HL-60 (cell line): ENCODE measurements around the gene C4orf17.

ENCODE experiments used
- DNase-seq, 2 experiments: peaks; one replicate each; pipeline ENCODE4 v3.0.0-alpha.2; 2010 to 2020; ENCODE audit warnings: low read depth in 1 of 2, low spot score in 1 of 2
- H3K27ac ChIP-seq: fragments of 250-450 bp; sonication (Bioruptor Pico); replicated peaks from 2 replicates; pipeline ENCODE4 v1.5.1; 2020; ENCODE audit warnings: mild to moderate bottlenecking, moderate library complexity
- H3K27me3 ChIP-seq: fragments of 250-450 bp; sonication (Bioruptor Pico); 2 replicates; pipeline ENCODE4 v1.5.1; 2021; ENCODE audit warnings: mild to moderate bottlenecking, moderate library complexity; ENCODE audit not compliant: insufficient read depth, poor library complexity, severe bottlenecking
- H3K4me3 ChIP-seq: replicated peaks from 2 replicates; pipeline ENCODE4 v1.5.1; 2011; ENCODE audit warnings: mild to moderate bottlenecking, control low read depth, low read length; ENCODE audit not compliant: insufficient read depth
- CTCF ChIP-seq: IDR thresholded peaks from one replicate; pipeline ENCODE4 v1.5.1; 2011; ENCODE audit warnings: low read length, control low read depth, inconsistent platforms; ENCODE audit not compliant: insufficient read depth
- GABPA ChIP-seq: IDR thresholded peaks from 2 replicates; pipeline ENCODE4 v1.6.1; 2012; ENCODE audit warnings: low read depth
- POLR2AphosphoS5 ChIP-seq: IDR thresholded peaks from 2 replicates; pipeline ENCODE4 v1.6.1; 2012; ENCODE audit warnings: low read depth
- SPI1 ChIP-seq: IDR thresholded peaks from 2 replicates; pipeline ENCODE4 v1.6.1; 2012; ENCODE audit warnings: low read depth, mild to moderate bottlenecking, borderline replicate concordance
- TF ChIP-seq, protein P1 (sequence below): IDR thresholded peaks from 2 replicates; pipeline ENCODE4 v1.6.1; 2012; ENCODE audit warnings: low read depth; ENCODE audit not compliant: insufficient replicate concordance

The C4orf17 gene

GRCh38 chr4:99578714-99579113 lies 67.9 kb downstream of the C4orf17 start:
- H3K27ac ChIP-seq, result no peak overlapping the region
- TF ChIP-seq SPI1 (no peak), GABPA (no peak), CTCF (no peak), POLR2AphosphoS5 (no peak)
- TF ChIP-seq, protein P1, sequence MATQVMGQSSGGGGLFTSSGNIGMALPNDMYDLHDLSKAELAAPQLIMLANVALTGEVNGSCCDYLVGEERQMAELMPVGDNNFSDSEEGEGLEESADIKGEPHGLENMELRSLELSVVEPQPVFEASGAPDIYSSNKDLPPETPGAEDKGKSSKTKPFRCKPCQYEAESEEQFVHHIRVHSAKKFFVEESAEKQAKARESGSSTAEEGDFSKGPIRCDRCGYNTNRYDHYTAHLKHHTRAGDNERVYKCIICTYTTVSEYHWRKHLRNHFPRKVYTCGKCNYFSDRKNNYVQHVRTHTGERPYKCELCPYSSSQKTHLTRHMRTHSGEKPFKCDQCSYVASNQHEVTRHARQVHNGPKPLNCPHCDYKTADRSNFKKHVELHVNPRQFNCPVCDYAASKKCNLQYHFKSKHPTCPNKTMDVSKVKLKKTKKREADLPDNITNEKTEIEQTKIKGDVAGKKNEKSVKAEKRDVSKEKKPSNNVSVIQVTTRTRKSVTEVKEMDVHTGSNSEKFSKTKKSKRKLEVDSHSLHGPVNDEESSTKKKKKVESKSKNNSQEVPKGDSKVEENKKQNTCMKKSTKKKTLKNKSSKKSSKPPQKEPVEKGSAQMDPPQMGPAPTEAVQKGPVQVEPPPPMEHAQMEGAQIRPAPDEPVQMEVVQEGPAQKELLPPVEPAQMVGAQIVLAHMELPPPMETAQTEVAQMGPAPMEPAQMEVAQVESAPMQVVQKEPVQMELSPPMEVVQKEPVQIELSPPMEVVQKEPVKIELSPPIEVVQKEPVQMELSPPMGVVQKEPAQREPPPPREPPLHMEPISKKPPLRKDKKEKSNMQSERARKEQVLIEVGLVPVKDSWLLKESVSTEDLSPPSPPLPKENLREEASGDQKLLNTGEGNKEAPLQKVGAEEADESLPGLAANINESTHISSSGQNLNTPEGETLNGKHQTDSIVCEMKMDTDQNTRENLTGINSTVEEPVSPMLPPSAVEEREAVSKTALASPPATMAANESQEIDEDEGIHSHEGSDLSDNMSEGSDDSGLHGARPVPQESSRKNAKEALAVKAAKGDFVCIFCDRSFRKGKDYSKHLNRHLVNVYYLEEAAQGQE, result no peak
- DNase-seq, result no peak
- no peaks in the 10 kb centered on the region for H3K27me3 ChIP-seq
- no peak overlapping the region for H3K4me3 ChIP-seq

GRCh38 chr4:99585516-99585915 lies 74.7 kb downstream of the C4orf17 start:
- no peak overlapping the region for H3K27ac ChIP-seq
- H3K27me3 ChIP-seq, result peaks cover 2% of the 10 kb centered on the region
- no peak overlapping the region for H3K4me3 ChIP-seq
- TF ChIP-seq POLR2AphosphoS5, result no peak
- TF ChIP-seq, protein P1, result no peak
- no peak for TF ChIP-seq CTCF
- DNase-seq, result no peak

- peaks cover 2% of the 10 kb centered on the region for H3K27me3 ChIP-seq
- TF ChIP-seq GABPA (no peak), POLR2AphosphoS5 (no peak)
- H3K4me3 ChIP-seq, result no peak overlapping the region
- no peak for DNase-seq
- no peak overlapping the region for H3K27ac ChIP-seq
Measured at GRCh38 chr4:99586322-99586721, 75.5 kb downstream of the C4orf17 start.

GRCh38 chr4:99586797-99587196 lies 76.0 kb downstream of the C4orf17 start:
- no peak overlapping the region for H3K27ac ChIP-seq
- H3K4me3 ChIP-seq, result no peak overlapping the region
- TF ChIP-seq SPI1 (no peak), GABPA (no peak), CTCF (no peak), POLR2AphosphoS5 (no peak)
- TF ChIP-seq, protein P1, result no peak
- DNase-seq, result no peak
- H3K27me3 ChIP-seq, result peaks cover 2% of the 10 kb centered on the region
